Stimulated activated naive CD8-positive, alpha-beta T cell treated with anti-CD3 and anti-CD28 coated beads, Interleukin-15, amount 100 ng/mL, for 72 hours (primary cell): ENCODE measurements around the gene PNMA5.
"Not testable (repeated sequence)": the region's sequence is repeated elsewhere in the genome, so short reads cannot be mapped to it uniquely, and the experiment has no call there.

Experiments used
- ATAC-seq: fragments of 150-1000 bp; cut with Tn5 transposase; 2 replicates; pipeline ENCODE4 v1.10.0; 2021; ENCODE audit warnings: mild to moderate bottlenecking, moderate library complexity
- DNase-seq, 2 donors: peaks; one replicate each; pipeline ENCODE4 v3.0.0; 2021 to 2022
- H3K27ac Mint-ChIP-seq, 2 donors: one replicate each; pipeline ENCODE4 v1.8.0; 2022; ENCODE audit warnings: mild to moderate bottlenecking in 2 of 2, mixed read lengths in 2 of 2, moderate library complexity in 2 of 2
- H3K27me3 Mint-ChIP-seq: one replicate; pipeline ENCODE4 v1.8.0; 2022; ENCODE audit warnings: mixed read lengths
- H3K4me1 Mint-ChIP-seq: one replicate; pipeline ENCODE4 v1.8.0; 2022; ENCODE audit warnings: mild to moderate bottlenecking, mixed read lengths
- H3K4me3 Mint-ChIP-seq, 2 donors: one replicate each; pipeline ENCODE4 v1.8.0; 2022; ENCODE audit warnings: mild to moderate bottlenecking in 2 of 2, mixed read lengths in 2 of 2, moderate library complexity in 1 of 2
- H3K9me3 Mint-ChIP-seq, 2 donors: one replicate each; pipeline ENCODE4 v1.8.0; 2022; ENCODE audit warnings: mixed read lengths in 2 of 2

Gene PNMA5

DNA sequence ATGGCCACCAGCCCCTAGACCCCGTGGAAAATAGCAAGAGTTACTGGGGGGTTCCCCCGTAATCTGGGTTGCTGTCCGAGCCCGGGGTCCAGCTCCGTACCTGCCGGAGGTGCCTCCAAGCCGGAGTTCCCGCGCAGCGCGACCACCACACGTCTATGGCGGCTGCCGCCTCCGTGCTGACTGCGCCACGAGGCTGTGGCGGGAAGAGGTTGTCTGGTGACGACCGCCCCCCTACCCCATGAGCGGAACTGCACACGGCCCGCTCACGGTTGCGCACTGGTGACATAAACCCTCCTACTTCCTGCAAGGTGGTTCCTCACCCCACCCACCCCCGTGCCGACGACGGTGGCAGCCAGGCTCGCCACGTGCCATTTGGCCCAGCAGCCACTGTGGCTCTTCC, at the start of gene PNMA5:
TSS of gene PNMA5 (minus strand) at position 184 of the 400 bp plus-strand sequence. CDS start 2,518 bp downstream, outside the sequence.
- Mint-ChIP-seq H3K9me3 (no peaks in the 10 kb centered on the region), H3K4me3 (no peak within 1 kb of the TSS), H3K27me3 (no peaks in the 10 kb centered on the region), H3K4me1 (peaks cover 8% of the 10 kb centered on the region), H3K27ac (no peak within 1 kb of the TSS)
- ATAC-seq = no peak
- no peak for DNase-seq

DNA sequence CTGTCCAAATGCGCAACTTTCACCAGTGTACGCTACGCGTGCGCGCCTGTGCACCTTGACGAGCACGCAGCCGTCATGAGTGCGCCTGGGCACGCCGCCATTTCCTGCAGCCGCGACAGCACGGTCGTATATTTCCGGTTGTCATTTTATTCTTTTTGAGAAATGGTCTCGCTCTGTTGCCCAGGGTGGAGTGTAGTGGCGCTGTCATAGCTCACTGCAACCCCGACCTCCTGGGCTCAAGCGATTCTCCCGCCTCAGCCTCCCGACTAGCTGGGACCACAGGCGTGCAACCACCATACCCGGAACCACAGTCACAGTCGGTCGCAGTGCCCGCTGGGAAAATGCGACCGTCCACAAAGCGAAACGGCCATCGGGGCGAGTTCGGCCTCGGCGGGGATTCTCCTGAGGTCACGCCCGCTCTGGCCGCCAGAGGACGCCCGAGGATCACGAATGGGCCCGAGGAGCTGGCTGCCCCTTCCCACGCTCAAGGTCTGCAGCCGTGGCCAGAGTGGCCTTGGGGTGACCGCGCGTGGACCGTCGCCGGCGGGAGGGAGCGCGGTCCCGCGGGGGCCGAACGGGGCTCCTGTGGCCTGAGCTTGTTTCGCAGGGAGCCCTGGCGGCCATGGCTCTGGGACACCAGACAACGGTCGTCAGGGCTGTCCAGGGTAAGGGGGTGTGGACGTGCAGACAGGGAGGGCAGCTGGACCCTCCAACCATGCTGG, 38.6 kb upstream of the PNMA5 start:
- ATAC-seq (peak; percentile 73), DNase-seq (peak; percentile 67 to 74)
- peaks cover 8% of the 10 kb centered on the region for H3K4me1 Mint-ChIP-seq
- peak overlapping the region; percentile 80 to 83 for H3K4me3 Mint-ChIP-seq
- H3K9me3 Mint-ChIP-seq = no peaks in the 10 kb centered on the region
- H3K27me3 Mint-ChIP-seq = no peaks in the 10 kb centered on the region
- H3K27ac Mint-ChIP-seq = peak overlapping the region; percentile 91 to 95

DNA sequence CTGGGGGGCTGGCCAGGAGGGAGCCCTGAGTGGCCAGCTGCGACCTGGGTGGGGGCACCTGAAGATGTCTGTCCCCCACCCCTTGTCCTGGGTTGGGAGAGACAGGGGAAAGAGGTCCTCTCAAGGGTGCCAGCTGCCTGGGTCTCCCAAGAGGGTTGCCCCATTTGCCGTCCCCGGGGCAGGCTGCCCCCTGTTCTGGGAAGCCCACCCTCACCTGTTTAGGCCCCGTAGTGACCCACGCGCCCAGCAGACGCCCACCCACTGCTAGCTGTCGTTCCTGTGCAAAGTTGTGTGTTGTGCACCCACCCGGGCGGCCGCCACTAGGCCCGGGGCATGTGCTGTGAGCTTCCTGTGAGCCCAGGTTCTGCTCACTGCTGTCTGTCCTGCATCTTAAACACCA, 36.9 kb upstream of the PNMA5 start:
- DNase-seq (no peak), ATAC-seq (no peak)
- Mint-ChIP-seq H3K27ac (no peak overlapping the region), H3K27me3 (no peaks in the 10 kb centered on the region), H3K4me3 (no peak overlapping the region), H3K9me3 (no peaks in the 10 kb centered on the region), H3K4me1 (peaks cover 8% of the 10 kb centered on the region)

DNA sequence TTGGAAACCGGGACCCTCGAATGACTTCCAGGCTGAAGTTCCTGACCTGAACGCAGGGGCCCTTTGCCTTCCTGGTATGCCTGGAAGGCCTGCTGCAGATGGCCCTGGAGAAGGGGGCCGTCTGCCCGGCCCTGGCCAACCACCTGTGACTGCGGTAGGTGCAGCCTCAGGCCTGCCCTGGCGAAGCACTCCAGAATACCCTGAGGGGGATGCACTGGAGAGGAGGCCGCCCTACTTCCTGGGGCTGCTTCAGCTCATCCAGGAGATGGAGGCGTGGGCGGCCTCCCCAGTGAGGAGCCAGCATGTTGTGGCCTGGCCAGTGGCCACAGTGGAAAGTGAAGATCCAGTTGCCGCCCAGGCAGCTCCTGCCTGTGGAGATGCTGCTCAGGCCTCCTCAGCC, 36.0 kb upstream of the PNMA5 start:
- no peak overlapping the region for H3K4me3 Mint-ChIP-seq
- no peak overlapping the region for H3K27ac Mint-ChIP-seq
- H3K9me3 Mint-ChIP-seq = no peaks in the 10 kb centered on the region
- no peak for ATAC-seq
- peaks cover 8% of the 10 kb centered on the region for H3K4me1 Mint-ChIP-seq
- DNase-seq = no peak
- H3K27me3 Mint-ChIP-seq = no peaks in the 10 kb centered on the region

DNA sequence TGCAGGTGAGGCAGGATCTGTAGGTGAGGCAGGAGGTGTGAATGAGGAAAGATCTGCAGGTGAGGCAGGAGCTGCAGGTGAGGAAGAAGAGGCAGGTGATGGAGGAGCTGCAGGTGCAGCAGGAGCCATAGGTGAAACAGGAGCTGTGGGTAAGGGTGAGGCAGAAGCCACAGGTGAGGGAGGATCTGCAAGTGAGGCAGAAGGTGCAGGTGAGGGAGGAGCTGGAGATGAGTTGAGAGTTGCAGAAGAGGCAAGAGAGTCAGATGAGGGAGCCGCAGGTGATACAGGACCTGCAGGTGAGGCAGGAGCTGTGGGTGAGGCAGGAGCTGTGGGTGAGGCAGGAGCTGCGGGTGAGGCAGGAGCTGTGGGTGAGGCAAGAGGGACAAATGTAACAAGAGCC, 35.2 kb upstream of the PNMA5 start:
- Mint-ChIP-seq H3K27ac (peak overlapping the region; percentile 20 to 91), H3K4me1 (peaks cover 8% of the 10 kb centered on the region), H3K4me3 (no peak overlapping the region), H3K9me3 (no peaks in the 10 kb centered on the region), H3K27me3 (no peaks in the 10 kb centered on the region)
- ATAC-seq = no peak
- DNase-seq = no peak

DNA sequence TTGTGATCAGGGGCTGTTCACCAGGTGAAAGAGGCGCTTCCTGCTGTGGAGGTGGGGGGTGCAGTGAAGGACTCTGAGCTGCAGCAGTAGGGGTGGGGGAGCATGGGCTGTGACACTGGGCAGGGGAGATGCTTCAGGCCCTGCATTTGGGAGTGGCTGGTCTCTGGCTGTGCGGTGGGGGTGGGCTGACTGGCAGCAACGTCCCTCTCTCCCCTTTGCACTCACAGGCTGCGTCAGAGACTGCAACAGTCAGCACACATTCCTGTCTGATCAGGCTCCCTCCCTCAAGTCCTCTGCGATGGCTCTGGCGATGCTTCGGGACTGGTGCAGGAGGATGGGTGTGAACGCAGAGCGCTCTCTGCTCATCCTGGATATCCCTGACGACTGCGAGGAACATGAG, 34.6 kb upstream of the PNMA5 start:
- H3K27ac Mint-ChIP-seq = not testable (repeated sequence)

DNA sequence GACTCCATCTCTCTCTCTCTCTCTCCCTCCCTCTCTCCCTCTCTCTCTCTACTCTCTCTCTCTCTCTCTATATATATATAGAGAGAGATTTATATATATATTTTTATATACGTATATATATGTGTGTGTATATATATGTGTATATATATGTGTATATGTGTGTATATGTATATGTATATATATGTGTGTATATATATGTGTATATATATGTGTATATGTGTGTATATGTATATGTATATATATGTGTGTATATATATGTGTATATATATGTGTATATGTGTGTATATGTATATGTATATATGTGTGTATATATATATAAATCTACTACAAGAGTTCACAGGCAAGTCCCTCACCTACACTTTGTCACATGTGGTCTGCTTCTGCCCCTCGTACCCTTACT, 32.6 kb upstream of the PNMA5 start:
- H3K27ac Mint-ChIP-seq, ATAC-seq, DNase-seq, H3K4me3 Mint-ChIP-seq, H3K4me1 Mint-ChIP-seq, H3K27me3 Mint-ChIP-seq, H3K9me3 Mint-ChIP-seq: not testable (repeated sequence)

More for the DNA sequence above, 34.6 kb upstream of the PNMA5 start:
- not testable (repeated sequence) for H3K4me1 Mint-ChIP-seq, H3K27me3 Mint-ChIP-seq, H3K9me3 Mint-ChIP-seq, DNase-seq, H3K4me3 Mint-ChIP-seq, ATAC-seq

DNA sequence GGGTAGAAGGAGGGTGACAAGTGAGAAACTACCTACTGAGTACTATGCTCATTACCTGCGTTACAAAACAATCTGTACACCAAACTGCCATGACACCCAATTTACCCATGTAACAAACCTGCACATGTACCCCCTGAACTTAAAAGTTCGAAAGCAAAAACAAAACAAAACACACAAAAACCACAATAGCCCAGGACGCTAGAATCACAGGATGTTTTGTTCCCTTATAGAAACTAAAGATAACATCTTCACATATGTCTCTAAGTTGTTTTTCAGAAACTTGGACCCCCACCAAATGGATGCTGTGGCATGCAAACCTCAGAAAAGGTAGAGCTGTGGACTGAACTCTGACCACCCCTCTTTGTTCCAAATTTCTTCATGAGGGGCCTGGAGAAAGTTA, 25.2 kb upstream of the PNMA5 start:
- Mint-ChIP-seq H3K4me3 (no peak overlapping the region), H3K27ac (no peak overlapping the region)

DNA sequence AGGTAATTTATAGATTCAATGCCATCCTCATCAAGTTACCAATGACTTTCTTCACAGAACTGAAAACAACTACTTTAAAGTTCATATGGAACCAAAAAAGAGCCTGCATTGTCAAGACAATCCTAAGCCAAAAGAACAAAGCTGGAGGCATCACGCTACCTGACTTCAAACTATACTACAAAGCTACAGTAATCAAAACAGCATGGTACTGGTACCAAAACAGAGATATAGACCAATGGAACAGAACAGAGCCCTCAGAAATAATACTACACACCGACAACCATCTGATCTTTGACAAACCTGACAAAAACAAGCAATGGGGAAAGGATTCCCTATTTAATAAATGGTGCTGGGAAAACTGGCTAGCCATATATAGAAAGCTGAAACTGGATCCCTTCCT, 23.3 kb upstream of the PNMA5 start:
- not testable (repeated sequence) for H3K4me3 Mint-ChIP-seq, H3K9me3 Mint-ChIP-seq, ATAC-seq, H3K4me1 Mint-ChIP-seq, DNase-seq, H3K27ac Mint-ChIP-seq
- H3K27me3 Mint-ChIP-seq = peaks cover 12% of the 10 kb centered on the region

More for the DNA sequence above, 25.2 kb upstream of the PNMA5 start:
- DNase-seq (no peak), ATAC-seq (no peak)
- H3K4me1 Mint-ChIP-seq = no peaks in the 10 kb centered on the region
- no peaks in the 10 kb centered on the region for H3K9me3 Mint-ChIP-seq
- H3K27me3 Mint-ChIP-seq = peaks cover 12% of the 10 kb centered on the region

DNA sequence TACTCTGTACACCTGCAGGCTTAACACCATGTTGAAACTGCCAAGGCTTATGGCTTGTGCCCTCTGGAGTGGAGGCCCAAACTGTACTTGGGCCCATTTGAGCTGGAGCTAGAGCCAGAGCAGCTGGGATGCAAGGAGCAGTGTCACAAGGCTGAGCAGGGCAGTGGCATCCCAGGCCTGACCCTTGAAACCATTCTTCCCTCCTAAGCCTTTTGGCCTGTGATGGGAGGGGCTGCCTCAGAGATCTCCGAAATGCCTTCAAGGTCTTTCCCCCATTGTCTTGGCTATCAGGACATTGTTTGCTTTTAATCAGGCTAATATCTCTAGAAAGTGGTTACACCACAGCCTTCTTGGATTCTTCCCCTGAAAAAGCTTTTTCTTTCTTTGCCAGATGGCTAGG, 10.9 kb upstream of the PNMA5 start:
- Mint-ChIP-seq H3K9me3 (no peaks in the 10 kb centered on the region), H3K27ac (no peak overlapping the region), H3K4me3 (no peak overlapping the region), H3K4me1 (no peaks in the 10 kb centered on the region), H3K27me3 (peaks cover 15% of the 10 kb centered on the region)
- DNase-seq = no peak
- ATAC-seq = no peak

DNA sequence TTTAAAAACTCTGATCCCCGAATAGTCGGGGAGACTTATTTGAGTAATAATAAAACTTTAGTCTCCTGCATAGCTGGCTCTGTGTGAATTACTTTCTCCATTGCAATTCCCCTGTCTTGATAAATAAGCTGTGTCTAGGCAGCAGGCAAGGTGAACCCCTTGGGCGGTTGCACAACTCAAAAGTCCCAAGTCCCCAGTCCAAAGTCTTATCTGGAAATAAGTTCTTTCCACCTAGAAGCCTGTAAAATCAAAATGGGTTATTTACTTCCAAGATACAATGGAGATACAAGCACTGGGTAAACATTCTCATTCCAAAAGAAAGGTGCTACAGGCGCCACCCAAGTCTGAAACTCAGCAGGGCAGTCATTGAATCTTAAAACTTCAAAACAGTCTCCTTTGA, 10.1 kb upstream of the PNMA5 start:
- Mint-ChIP-seq H3K9me3 (no peaks in the 10 kb centered on the region), H3K4me1 (no peaks in the 10 kb centered on the region), H3K27ac (no peak overlapping the region), H3K4me3 (no peak overlapping the region), H3K27me3 (peaks cover 15% of the 10 kb centered on the region)
- no peak for DNase-seq
- no peak for ATAC-seq

DNA sequence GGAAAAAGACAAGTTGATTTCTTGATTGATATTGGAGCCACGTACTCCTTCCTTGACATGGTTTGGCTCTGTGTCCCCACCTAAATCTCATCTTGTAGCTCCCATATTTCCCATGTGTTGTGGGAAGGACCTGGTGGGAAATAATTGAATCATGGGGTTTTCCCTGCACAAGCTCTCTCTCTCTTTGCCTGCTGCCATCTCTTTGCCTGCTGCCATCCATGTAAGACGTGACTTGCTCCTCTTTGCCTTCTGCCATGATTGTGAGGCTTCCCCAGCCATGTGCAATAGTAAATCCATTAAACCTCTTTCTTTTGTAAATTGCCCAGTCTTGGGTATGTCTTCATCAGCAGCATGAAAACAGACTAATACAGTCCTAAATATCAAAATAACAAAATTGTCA, 8.3 kb upstream of the PNMA5 start:
- not testable (repeated sequence) for H3K27ac Mint-ChIP-seq, H3K4me3 Mint-ChIP-seq, H3K9me3 Mint-ChIP-seq, H3K4me1 Mint-ChIP-seq, H3K27me3 Mint-ChIP-seq, DNase-seq, ATAC-seq

DNA sequence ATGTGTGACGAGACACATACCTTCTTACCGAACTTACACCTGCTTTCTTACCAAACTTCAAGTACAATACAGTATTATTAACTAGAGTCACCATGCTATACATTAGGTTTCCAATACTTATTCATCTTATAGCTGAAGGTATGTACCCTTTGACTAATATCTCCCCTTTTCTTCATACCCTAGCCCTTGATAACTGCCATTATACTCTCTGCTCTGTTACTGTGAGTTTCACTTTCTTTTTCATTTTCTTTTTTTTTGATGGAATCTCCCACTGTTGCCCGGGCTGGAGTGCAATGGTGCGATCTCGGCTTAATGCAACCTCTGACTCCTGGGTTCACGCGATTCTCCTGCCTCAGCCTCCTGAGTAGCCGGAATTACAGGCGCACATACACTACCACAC, 3.4 kb upstream of the PNMA5 start:
- Mint-ChIP-seq H3K9me3 (no peaks in the 10 kb centered on the region), H3K27me3 (no peaks in the 10 kb centered on the region), H3K4me3 (no peak overlapping the region), H3K4me1 (peaks cover 8% of the 10 kb centered on the region), H3K27ac (no peak overlapping the region)
- DNase-seq (no peak), ATAC-seq (no peak)

DNA sequence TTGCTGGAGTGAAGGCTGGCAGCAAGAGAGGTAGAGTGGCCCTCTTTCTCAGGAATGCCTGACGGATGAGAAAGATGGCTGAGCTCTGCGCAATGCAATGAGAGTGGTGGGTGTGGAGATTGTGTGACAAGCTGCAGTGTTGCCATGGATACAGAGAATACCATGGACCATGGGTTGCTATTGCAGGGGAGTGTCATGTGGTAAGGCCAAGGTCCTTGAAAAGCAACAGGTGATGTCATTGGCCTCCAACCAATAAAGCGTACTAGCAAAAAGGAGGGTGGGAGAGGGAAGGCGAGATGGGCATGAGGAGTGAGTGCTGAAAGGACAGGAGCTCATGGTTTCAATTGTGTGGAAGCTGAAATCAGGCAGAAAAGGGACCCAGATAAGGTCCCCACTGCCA, 1.8 kb downstream of the PNMA5 start:
- H3K9me3 Mint-ChIP-seq = no peaks in the 10 kb centered on the region
- H3K4me3 Mint-ChIP-seq = no peak overlapping the region
- peaks cover 3% of the 10 kb centered on the region for H3K4me1 Mint-ChIP-seq
- DNase-seq (no peak), ATAC-seq (no peak)
- no peak overlapping the region for H3K27ac Mint-ChIP-seq
- H3K27me3 Mint-ChIP-seq = no peaks in the 10 kb centered on the region

DNA sequence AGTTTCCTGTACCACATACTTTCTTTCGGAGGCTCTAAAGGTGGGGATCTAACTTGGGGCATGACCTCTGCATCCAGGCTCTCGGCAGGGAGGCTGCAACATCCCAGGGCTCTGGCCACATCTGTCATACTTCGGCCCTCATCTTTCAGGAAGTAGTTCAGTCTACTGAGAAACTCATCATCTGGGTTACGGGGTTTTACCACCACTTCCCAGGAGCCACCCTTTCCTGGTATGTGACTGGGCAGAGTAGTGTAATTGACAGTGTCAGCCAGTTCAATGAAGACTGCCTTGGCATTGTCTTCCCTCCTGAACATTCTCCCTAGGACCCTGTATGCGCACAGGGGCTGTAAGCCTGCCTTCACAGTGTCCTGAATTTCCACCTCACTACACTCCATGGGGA, 2.8 kb downstream of the PNMA5 start:
- no peaks in the 10 kb centered on the region for H3K4me1 Mint-ChIP-seq
- H3K27me3 Mint-ChIP-seq = no peaks in the 10 kb centered on the region
- DNase-seq (no peak), ATAC-seq (no peak)
- no peak overlapping the region for H3K4me3 Mint-ChIP-seq
- H3K9me3 Mint-ChIP-seq = no peaks in the 10 kb centered on the region
- no peak overlapping the region for H3K27ac Mint-ChIP-seq

DNA sequence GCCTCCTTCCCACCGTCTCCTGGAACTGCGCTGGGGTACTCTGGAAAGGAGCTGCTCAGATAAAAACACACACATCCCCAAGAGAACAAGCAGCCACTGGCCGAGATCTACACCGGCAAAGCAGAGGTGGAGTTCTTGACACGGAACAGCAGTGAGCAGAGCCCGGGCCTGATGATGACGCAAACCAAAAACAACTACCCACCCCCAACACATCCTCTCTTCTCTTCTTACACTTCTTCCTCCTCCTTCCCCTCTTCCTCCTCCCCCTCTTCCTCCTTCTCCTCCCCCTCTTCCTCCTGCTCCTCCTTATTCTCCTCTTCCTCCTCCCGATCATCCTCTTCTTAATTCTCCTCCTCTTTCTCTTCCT, 4.6 kb downstream of the PNMA5 start:
- Mint-ChIP-seq H3K4me3 (no peak overlapping the region), H3K27ac (no peak overlapping the region), H3K4me1 (no peaks in the 10 kb centered on the region), H3K9me3 (no peaks in the 10 kb centered on the region), H3K27me3 (no peaks in the 10 kb centered on the region)
- DNase-seq = no peak
- ATAC-seq = no peak
